Ecto neural progenitor cell (in vitro differentiated cells): ENCODE data around the gene LNX2.
A peak's percentile ranks its signal among the peaks of the same experiment; 100 is the strongest.

Source experiments
- DNase-seq: peaks from one replicate; pipeline ENCODE4 v3.0.0-alpha.2; 2018; ENCODE audit warnings: low spot score

Gene LNX2

DNA sequence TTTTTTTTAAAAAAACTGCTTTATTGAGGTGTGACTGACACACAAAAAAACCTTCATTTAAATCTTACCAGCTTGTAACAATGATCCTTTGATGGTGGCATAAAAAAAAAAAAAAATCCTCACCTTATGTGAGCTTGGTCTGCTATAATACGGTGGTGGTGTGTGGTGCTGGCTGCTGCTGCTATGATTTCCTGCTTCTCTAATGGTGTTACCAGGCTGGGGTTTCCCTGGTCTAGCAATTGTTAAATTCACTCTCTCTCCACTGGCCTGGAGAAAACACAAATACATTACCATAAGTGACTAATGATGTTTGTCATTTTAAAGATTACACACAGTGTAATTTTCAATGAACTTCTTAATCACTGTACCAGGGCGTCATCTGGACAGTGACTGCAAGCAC lies 60.6 kb downstream of the LNX2 start:
- DNase-seq, result no peak

DNA sequence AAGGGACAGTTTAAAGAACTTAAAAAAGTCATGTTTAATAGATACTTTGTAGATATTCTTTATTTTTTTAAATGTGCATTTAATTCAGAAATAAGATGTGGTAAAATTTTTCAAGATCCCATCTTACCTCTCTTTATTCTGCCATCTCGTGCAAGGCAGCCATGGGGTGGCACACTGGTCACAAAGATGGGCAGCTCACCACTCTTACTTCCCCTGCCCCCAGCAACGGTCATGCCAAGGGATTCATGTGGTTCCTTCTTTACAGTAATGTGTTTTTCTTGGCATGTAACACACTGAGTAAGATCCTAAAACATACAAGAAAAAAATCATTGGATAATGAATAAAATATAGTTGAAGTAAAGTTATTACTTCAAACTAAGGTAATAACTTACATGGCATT lies 64.2 kb downstream of the LNX2 start:
- DNase-seq, result no peak

DNA sequence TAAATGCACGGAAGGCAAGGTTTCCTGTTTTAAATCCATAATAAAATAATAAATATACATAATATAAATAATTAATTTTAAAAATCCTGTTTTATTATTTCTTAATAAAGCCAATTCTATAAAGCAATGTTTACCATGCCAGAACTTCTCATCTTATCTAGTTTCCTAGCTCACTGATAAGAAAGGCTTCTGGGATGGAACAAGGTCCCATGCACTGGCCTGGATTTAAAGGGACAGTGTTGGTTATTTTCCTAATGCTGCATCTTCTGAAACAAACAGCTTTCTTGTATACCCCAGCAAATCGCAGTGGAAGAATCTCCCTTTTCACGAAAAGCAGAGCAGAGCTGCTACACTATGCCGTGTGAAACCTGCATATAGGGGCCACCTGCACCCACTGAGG lies 68.8 kb downstream of the LNX2 start:
- no peak for DNase-seq

DNA sequence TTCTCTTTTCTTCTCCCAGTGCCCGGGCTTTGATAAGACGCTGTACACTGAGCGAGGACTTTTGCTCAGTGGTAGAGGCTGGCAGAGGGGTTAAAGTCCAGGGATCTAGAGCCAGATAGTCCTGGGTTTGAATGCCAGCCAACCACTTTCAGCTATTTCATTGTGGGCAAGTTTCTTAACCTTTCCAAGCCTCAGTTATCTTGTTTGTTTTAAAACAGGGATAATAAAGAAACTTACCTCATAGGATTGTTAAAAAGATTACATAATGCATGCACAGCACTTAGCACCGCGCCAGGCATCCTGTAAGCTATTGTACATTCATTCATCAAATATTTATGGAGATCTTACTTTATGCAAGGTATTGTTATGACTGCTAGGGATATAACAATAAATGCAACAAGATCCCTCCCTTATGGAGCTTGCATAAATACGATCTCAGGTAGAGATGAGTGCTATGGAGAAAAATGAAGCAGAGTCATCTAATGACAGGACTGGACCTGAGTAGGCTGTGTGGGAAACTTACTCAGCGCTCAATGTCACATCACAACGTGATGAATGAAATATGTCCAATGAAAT lies 70.8 kb downstream of the LNX2 start:
- DNase-seq, result no peak

DNA sequence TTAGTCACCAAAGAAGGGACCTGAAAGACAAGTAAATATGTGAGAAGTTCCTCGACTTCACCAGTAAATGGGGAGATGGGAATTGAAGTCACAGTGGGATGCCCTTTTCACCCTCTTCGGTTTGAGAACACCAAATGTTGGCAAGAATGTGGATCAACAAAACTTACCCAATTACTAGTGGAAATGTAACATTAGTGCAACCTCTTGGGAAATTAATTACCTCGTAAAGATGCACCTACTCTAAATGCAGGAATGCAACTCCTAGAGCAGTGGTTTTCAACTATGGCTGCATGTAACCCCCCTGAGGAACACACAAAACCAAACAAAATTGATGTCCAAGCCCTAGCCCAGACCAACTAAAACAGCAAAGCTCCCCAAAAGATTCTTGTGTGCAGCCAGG lies 78.1 kb downstream of the LNX2 start:
- no peak for DNase-seq

DNA sequence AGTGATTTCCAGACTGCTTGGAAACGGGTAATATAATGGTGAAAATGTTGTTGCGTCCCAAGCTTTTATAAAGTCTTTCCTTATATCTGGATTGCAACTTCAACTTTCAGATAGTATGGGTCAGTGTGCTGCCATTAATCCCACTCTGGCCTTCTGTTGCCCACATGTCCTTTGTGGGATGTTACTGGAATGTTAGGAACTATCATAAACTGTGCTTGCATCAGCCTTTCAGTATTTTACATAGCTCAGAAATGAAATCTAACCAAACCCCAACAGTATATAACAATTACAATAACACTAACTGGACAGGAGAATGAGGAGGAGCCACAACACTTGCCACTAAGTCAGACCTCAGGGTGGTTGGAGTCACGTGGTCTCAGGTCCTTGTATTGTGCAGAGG lies 78.9 kb downstream of the LNX2 start:
- DNase-seq, result no peak

DNA sequence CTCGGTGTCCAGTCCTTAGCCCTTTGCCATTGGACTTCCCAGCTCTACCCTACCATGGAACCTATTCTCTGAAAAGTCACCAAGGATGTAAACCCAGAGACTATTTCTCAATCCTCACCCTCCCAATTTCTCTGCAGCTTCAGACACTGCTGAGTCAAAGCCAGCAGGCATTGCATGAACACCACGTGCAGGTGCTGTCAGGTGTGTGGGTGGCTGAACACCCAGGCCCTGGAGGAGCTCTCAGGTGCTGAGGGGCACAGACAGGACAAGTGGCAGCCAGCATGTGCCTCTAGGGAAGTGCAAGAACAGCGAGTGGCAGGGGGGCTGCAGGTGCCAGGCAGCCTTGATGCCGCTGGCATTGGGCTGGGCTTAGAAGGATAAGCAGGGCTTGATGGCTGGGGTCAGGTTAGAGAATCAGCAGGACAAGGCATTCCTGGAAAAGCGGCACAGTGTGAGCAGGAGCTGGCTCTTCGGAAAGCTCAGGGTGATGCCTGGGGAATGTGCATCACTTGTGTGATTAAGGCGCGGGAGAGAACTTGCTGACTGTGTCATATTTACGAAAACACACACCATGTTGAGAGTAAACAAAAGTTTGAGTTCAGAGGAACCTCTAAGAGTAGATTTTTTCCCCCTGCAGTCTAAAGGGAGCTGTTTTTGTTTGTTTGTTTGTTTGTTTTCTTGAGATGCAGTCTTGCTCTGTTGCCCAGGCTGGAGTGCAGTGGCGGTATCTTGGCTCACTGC lies 83.8 kb downstream of the LNX2 start:
- no peak for DNase-seq

DNA sequence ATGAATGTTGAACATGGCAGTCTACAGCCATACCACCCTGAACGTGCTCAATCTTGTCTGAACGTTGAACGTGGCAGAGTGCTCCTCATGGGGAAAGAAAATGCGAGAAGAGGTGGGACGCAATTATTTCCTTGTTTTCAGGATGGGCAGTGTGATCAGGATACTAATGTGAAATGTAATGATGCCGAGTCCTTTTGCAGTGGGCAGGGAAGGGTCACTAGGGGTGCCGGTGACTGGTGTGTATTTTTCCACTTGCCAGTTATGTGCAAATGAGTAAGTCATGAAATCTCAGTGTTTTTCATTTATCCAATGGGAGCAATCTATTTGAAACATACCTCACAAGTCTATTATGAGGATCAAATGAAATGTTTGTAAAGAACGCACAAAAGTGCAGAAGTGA lies 84.8 kb downstream of the LNX2 start:
- no peak for DNase-seq

DNA sequence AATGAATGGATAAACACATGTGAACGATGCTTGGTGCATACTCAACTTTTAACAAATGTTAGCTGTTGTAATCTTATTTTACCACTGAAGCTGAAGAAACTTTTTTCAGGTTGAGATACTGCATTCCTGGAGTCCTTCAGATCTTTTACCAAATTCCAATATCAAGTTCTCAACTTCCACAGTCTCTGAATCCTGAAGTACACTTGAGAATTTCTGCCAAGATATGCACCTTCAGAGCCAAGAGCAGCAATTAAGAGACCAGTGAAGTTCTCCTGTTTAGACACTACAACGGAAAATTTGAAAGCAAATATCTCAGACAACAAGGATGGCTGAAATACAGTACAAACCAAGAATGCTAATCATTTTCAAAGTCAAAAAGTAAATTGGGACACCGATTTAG lies 85.3 kb downstream of the LNX2 start:
- no peak for DNase-seq

DNA sequence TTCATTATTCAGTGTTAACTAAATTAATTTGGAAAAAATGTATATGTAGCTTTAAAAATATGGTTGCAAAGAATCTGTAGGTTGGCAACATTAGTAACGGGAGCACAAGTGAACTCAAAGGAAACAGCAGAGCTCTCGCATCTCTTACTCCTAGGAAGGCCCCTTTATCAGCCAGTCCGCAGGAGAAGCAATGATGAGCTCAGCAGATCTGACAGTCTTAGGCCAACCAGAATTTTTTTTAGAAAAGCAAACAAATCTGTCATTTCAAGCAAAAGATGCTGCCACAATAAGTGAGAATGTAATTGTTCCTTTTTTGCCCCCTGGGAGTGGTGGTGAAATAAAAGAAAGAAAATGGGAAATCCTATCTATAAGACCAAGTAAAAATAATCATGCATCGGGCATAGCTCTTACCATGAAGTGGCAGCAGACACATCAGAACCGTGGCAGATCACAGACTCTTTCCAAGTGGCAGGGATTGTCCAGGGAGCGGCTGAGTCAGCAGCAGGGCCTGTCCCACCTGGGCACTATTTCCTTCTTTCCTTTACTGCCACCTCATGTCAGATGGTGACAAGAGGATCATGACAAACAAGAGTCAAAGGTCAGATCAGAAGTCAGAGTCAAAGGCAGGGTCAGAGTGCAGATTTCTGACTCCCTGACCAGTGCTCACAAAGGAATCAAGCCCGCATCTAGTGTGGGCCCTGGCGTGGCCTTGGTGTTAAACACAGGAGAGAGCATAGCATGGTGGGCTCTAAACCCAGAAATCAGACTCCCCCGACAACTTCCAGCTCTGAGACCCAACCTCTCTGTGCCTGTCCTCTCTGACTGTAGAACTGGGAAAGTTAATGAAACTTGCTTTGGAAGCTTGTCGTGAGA lies 86.0 kb downstream of the LNX2 start:
- DNase-seq, result no peak

DNA sequence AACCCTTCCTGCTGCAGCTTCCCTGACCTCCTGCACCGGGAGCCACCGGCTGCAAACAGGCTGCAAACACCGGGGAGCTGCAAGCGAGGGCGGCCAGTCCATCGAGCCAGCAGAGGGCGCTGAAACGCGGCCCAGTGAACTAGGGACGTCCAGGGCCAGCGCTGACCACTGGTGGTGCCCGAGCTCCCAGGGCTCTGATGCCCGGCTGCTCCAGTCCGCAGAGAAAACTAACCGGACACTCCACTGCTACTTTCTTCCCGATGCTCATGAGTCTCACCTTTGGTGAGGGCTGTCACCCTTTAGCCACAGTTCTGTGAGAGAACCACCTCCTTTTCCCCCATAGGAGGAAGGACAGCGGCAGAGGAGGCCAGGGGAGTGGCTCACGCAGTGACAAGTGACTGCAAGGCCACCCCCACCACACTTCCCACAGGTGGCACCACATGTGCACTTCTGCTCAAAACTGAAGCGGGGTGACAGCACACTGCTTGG lies 87.1 kb downstream of the LNX2 start:
- DNase-seq, result peak; percentile 92

DNA sequence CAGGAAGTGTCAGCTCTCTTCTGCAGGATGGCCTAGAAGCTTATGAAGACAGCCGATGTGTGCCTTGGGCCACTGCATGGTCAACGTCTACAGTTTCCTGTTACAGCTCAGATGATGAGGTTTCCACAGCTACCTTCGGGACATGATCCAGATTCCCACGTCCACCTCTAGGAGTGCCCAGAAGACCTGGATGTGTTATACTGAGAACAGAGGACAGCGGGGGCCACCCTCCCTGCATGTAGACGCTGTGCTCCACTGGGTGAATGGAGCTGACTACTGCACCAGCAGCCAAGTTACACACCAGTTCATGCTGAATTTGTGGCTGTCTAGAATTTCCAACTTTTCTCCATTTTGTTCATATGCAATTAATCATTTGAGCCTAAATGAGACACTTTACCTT lies 91.4 kb downstream of the LNX2 start:
- no peak for DNase-seq

DNA sequence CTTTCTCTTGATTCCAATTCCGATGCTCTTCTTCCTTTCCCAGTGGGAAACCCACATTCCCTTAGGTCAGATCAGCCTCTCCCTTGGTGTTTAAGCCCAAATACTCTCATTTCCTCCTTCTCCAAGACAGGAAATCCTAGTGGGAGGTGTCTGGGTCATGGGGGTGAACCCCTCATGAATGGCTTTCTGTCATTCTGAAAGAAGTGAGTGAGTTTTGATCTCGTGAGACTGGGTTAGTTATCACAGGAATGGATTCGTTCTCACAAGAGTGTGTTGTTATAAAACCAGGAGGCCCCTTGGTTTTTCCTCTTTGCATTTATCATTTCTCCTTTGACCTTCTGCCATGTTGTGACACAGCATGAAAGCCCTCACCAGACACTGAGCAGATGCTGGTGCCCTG lies 93.8 kb downstream of the LNX2 start:
- DNase-seq, result no peak

DNA sequence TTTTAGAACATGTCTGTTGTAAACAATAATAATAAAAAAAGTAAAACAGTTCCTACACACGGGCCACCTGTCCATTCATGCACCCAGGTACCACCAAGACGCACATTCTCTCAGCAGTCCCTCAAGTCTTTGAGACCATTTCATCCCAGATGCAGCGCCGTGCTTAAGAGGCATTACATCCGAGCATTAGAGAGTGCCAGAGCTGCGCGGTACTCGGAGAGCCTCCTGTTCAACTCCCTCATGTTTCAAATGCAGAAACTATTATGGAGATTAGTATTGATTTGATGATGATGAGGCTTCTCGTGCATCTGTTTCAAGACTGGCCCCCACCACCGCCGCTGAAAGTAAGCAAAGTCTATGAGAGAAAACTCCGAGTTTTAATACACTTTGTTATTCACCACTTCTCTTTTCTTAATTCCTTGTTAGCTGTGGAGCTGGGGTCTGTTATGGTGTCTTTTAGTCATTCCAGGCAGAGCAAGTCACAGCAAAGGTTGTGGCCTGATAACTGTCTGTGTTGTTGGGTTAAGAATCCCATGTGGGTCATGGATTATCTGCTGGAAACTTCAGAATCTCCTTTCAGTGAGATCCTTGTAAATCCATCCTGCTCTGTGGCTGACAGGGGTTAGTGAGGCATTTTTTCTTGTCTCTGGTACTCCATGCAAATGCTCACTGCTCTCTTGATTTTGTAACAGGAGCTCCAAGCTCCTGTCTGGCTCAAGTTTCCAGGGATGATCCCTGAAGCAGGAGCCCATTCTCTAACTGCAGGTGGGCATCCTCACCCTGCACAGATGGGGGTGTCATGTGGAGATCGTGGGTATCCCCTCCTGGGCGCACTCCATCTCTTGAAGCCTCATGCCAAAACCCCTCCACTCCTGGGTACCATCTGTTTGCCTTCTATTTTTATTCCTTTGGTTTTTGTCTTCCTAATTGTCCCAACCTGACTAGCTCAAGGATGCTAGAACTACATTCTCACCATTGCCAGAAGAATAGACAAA lies 95.1 kb downstream of the LNX2 start:
- no peak for DNase-seq

DNA sequence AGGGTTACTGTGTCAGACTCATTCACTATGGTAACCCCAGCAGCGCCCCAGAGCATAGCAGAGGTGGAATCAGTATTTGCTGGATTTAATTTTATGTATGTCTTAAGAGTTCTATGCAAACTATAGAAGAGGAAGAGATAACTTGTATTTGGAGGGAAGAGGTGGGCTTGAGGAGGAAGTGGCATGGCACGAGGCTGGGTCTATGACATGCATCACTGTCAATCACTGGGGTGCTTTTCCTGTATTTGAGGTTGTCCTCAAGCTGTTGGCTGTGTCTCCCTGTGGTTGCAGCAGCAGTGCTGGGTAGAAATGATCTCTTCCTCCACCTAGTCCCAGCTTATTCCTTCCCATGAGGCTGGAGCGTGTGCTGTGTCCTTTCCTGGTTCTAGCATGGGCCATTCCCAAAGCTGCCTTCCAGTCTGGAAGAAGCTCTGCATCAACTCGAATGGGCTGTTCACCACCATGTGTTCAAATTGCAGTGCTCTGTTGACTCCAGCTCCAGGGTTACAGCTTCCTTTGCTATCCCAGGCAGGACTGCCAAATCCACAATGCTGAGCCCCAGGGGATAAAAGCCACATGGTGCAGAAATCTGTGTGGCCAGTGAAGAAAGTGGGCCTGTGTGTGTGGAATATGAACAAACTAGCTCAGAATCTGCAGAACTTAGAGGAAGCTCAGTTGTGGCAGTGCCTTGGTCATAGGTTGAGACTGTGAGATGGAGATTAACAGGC lies 96.8 kb downstream of the LNX2 start:
- no peak for DNase-seq

DNA sequence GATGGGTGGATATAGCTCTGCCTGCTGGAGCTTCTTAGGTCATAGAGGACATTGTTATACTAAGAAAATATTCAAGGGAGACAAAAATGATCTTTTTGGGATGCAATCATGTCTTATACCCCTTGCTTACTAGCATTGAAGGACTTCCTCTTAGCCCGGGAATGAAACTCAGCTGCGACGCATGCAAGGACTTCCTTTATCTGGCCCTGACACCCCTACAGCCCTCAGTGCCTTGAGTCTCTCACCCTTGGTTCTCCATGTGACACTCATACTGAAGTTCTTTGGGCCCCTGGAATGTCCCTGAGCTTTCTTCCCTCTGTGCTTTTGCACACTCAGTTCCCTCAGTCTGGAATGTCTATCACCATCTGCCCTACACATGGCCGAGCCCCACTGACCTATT lies 97.5 kb downstream of the LNX2 start:
- DNase-seq, result no peak

DNA sequence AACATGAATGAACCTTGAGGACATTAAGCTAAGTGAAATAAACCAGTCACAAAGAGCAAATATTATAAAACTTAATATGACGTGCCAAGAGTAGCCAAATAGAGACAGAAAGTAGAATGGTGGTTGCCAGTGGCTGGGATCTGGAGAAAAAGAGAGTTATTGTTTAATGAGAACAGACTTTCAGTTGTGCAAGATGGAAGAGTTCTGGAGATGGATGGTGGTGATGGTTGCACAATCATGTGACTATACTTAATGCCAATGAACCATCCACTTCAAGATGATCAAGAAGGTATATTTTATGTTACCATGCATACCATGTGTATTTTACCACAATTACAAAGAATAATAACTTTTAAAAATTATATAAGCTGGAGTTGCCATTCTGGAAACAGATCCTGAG lies 104.2 kb downstream of the LNX2 start:
- DNase-seq, result no peak

DNA sequence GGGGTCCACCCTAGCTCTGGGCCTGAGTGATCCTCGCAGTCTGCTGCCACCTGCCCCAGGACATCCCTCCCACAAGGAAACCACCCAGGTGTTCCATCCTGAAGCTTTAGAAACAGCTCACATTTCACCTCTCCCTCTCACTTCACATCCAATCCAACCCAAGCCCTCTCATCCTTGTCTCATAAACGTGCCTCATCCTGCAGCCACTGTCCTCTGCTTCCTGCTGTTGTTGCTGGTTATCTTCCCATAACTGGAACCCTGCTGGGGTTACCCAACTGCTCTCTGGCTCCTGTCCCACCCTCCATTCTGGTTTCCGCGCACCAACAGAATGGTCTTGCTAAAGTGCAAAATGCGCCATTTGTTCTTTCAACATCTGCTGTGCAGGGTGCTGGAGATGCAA lies 110.2 kb downstream of the LNX2 start:
- no peak for DNase-seq

DNA sequence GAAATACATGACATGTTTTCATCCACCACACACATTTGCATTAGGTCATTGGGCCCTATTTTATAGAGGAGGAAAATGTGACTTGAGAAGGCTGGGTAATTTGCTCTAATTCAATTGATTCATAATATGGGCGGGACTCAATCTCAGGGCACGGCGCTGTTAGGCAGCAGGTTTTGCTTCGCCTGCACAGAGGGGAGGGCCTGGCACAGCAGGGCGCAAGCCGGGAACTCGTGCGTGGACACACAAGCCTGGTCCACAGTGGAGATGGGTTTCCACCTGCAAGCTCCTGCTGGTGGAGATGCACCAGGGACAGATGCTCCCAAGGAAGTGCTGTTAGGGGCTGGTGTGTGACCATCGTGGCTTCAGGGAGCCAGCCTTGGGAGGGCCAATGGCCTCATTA lies 111.5 kb downstream of the LNX2 start:
- no peak for DNase-seq

DNA sequence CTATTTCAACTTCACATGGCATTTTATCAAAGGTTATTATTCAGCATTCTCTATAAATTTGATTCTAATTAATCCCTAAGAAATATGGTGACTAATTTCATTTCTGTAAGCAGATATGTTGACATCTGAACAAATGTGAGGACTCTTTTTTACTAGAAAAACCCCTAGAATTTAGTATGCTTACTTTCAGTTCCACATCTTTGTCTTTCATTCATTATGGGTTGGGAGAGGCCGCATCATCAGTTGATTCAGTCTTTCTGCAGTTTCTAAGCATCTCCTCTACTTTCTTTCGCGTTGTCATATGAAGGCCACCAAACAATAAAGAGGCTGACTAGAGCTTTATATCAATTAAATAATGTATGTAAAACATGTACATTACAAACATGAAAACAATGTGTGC lies 114.5 kb downstream of the LNX2 start:
- no peak for DNase-seq

DNA sequence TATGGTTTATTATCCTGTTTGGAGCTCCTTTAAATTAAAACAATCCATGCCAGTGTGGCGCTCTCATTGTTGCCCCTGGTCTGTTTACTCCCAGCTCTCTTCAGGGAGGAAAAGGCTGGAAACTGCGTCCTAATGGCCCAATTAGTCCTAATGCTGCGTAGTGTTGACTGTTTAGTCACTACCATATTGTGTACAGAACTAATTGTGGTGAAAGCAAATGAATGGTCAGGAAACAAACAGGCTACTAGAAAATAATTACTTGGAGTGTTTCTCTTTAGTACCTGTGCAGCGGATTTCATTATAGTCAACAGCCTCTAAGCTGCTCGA lies 115.5 kb downstream of the LNX2 start:
- DNase-seq, result no peak
